Uterus (tissue), 2 donors: ENCODE measurements around the gene HAGH.

Source experiments
- CTCF ChIP-seq, 4 experiments: fragments of 200-600 bp in 2 of 4; fragments of 450-650 bp in 2 of 4; sonication (generic) in 2 of 4; IDR thresholded peaks; one replicate each; pipeline ENCODE4 v1.5.1; 2016 to 2019; ENCODE audit warnings: antibody characterized with exemption in 4 of 4, mild to moderate bottlenecking in 2 of 4, moderate library complexity in 1 of 4
- POLR2A ChIP-seq, 2 donors: fragments of 450-650 bp; IDR thresholded peaks; one replicate each; pipeline ENCODE4 v1.6.1; 2016; ENCODE audit warnings: antibody characterized with exemption in 2 of 2, mild to moderate bottlenecking in 1 of 2, moderate library complexity in 1 of 2

GRCh38 chr16:1839554-1839953 is 12.9 kb upstream of the HAGH start:
- TF ChIP-seq CTCF (IDR thresholded peaks at IDR 0.05) (no peak), POLR2A (IDR thresholded peaks at IDR 0.05) (no peak)
